ENCODE results near the gene TMC4.

The TMC4 gene

DNA sequence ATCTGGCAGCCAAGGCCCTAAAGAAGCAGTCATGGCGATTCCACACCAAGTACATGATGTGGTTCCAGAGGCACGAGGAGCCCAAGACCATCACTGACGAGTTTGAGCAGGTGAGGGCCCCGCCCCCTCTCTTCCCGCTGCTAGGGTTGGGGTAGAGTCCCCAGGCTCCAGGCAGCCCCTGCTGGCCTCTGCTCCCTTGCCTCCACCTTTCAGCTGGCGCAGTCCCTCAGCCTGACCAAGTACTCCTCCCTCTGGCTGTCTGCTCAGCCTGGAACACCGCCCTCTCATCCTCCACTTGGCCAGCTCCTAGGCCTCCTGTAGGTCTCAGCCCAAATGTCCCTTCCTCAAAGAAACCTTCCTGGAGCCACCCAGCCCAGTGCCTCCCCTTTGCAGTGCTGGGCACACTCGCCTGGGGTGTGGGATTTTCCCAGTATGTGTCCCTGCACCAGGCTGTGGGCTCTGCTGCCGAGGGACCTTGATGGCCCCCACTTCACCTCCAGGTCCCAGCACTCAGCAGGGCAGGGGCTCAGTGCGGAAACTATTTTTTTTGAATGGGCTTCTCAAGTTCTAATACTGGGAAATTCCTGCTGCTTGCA lies 19.1 kb downstream of the TMC4 start:
- no peak for DNase-seq

GRCh38 chr19:54152878-54153524 lies 20.0 kb downstream of the TMC4 start:
- no peak for DNase-seq

DNA sequence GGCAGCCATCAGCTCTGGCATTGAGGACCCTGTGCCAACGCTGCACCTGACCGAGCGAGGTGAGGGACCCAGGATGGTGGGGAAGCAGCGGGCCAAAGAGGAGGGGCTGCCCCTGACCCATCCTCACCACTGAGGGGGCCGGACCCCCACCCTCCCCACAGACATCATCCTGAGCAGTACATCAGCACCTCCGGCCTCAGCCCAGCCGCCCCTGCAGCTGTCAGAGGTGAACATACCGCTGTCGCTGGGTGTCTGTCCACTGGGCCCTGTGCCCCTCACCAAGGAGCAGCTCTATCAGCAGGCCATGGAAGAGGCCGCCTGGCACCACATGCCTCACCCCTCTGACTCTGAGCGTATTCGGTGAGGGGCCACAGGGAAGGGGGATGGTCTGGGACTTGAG lies 20.7 kb downstream of the TMC4 start:
- DNase-seq: no peak

GRCh38 chr19:54151362-54152035 lies 21.5 kb downstream of the TMC4 start:
- no peak for DNase-seq

GRCh38 chr19:54149021-54149812 lies 23.7 kb downstream of the TMC4 start:
- no peak for DNase-seq

- no peak for DNase-seq
Measured at GRCh38 chr19:54148158-54148557, 24.8 kb downstream of the TMC4 start.

GRCh38 chr19:54147676-54148075 lies 25.3 kb downstream of the TMC4 start:
- DNase-seq: no peak

- no peak for DNase-seq
Measured at GRCh38 chr19:54145541-54146158, 27.3 kb downstream of the TMC4 start.

DNA sequence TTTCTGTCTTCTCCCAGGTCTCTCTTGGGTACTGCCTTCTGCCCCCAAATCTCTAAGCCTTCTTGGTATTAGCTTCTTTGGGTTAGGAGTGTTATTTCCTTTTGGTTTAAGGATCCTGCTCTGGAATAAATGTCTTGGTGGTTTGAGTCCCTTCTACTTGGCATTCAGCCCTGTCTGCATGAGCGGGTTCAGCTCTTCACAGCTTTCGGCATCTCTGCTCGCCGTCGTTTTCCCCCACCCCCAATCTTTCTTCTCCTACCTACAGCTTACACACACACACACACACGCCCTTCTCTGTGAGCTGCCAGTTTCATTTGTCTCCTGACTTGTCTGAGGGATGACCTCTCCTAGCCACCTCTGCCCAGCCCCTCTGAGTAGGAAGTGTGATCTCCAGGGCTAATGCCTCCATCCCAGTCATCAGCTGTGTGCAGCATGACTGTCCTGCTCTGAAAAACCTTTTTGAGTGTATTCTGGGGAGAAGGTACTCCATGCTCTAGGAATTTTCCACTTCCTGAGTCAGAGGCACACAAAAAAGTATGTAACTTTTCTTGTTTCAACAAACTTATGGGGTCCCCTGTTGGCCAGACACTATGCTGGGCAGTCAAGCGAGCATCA lies 30.7 kb downstream of the TMC4 start:
- DNase-seq: no peak

- DNase-seq: no peak
Measured at GRCh38 chr19:54141356-54141755, 31.6 kb downstream of the TMC4 start.

DNA sequence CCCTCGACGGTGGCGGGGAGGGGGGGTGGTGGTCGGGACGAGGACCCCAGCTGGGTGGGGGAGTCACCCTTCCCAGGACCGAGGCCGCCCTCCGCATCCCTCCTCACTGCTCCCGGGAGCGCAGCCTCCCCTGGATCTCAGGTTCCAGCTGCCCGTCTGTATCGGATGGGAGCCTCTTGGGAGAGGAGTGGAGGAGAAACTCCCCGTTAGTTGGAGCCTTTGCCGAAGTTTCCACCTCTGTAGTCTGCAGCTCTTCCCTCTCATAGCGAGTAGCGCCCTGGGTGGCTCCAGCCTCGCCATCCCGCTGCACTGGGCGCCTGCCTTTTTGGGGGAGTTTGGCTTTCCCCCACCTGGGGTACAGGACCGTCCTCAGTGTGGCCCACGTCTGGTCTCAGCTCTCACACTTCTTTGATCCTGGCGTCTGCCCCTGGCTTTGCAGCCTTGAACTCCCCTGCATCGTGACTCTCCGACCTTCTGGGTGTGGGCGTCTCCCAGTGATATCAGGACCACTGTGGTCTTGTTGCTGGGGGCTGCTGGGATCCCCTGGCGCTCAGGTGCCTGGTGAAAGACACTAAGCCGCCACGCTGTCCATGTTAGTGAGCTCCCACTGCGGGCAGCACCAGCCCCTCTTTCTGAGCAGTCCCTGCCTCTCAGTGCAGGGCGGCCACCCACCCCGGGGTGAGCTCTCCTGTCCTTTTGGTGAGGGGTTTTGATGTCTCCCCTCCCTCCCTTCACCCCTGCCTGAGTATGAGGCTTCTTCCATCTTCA lies 34.3 kb downstream of the TMC4 start:
- DNase-seq: no peak

DNA sequence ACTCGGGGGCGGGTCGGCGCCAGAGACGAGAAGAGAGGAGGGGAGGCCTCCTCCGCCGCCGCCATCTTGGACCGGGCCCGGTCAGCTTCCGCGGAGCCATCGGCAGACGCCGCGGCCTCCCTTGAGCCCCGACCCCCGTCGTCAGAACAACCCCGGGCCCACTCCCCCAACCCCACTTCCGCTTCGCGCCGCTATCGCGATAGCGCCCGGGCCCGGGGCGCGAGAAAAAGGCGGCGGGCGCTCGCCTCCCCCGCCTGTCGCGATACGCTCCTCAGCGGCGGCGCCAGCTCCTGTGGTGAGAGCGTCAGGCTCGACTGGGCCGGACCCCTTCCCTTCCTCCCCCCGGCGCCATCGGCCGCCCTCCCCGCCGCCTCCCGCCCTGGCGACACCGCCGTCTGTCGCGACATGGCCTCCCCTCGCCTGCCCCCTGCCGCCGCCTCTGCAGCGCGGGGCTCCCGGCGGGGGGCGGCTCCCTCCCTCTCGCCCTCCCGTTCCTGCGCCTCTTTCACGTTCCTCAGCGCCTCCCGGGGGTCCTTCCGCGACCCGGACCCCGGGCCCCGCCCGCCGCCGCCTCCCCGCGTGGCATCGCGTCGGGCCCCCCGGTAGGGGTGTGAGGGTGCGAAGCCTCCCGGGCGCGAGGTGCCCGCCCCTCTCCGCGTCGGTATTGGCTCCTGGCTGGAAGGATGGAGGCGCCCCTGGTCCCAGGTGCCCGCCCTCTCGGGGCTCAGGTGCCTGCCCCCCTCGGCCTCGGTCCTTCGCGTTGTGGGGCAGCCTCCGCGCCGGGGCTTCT lies 35.1 kb downstream of the TMC4 start, which contains the start of gene CNOT3:
CNOT3 (plus strand) TSS at position 64 of the 790 bp plus-strand sequence. CDS start 5,217 bp downstream, outside the sequence.
- DNase-seq: peak; percentile 15 to 50

DNA sequence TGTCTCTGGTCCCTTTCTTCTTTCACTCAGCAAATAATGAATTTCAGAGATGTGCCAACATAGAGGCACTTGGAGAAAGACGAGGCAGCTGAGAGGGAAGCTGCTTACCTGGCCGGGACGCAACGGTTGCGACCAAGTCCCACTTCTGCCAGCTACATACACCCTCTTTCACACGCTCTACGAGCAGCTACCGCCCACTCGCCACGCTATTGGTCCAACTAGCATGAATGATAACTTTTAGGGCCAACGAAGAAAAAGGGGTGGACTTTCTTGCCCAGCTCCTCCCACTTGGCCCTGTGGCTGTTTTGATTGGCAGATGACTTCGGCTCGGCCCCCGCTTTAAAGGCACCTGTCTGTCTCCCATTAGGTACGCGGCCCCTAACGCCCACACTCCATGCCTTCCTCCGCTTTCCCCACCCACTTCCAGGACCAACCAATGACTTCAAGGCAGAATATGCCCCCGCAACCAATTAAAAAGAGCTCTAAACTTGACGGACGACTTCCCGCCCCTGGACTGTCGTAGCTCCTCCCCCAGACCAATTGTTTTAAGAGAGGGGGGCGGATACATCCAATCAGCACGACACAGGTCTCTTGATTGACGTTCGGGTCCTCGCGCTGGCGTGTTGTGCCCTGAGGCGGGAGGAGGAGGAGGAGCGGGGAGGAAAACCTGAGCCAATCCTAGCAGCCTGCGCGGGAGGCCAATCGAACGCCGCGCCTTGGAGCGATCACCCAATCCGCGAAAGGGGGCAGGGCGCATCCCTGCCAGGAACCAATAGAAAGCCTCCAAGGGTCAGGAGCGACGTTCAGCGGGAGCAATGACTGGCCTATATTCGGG lies 35.9 kb downstream of the TMC4 start:
- DNase-seq: peak; percentile 100

DNA sequence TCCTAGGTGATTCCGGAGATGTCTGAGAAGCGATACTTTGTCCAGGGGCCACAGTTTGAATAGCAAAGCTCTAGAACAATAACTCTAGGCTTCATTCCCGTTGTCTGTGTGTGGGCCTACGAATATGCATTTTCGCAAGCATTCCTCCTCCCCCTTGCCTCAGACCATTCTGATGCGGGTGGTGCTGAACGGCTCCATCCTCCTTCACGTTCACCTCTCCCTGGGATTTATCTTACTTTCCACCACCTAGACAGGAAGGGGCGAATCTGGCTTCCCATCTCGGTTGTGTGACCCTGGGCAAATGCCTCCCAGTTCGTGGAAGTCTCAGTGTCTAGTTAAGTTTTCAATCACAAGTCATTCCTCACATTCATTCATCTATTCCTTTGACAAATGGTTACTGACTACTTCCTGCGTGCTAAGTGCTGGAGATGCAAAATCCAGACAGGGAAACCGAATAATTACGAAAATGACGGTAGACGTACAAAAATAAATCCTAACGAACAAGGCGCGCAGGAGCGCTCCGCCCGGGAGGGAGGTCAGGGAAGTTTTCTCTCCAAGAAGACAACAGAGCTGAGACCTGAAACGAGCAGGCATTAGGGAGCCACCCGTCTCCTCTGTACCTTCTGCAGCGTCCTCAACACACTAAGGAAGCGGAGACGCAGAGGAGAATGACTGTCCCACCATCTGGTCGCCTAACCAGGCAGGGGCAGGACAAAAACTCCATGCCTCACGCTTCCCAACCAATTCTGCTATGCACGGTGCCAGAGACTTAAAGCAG lies 36.7 kb downstream of the TMC4 start:
- no peak for DNase-seq

- DNase-seq: no peak
Measured at GRCh38 chr19:54133957-54134590, 38.9 kb downstream of the TMC4 start.

- no peak for DNase-seq
Measured at GRCh38 chr19:54133312-54133956, 39.5 kb downstream of the TMC4 start.

GRCh38 chr19:54129617-54129996 lies 43.4 kb downstream of the TMC4 start:
- no peak for DNase-seq

All from CD4-positive, alpha-beta T cell treated with Interferon alpha-2 for 1 hour (primary cell).